NCI-H526 treated with DMSO at 0.1 percent for 48 hours (cell line): Measurements from ENCODE around the gene RAB3C.

Experiments
- DNase-seq: peaks from one replicate; lab custom pipeline; 2025; lab: John Stamatoyannopoulos, UW

Gene RAB3C

DNA sequence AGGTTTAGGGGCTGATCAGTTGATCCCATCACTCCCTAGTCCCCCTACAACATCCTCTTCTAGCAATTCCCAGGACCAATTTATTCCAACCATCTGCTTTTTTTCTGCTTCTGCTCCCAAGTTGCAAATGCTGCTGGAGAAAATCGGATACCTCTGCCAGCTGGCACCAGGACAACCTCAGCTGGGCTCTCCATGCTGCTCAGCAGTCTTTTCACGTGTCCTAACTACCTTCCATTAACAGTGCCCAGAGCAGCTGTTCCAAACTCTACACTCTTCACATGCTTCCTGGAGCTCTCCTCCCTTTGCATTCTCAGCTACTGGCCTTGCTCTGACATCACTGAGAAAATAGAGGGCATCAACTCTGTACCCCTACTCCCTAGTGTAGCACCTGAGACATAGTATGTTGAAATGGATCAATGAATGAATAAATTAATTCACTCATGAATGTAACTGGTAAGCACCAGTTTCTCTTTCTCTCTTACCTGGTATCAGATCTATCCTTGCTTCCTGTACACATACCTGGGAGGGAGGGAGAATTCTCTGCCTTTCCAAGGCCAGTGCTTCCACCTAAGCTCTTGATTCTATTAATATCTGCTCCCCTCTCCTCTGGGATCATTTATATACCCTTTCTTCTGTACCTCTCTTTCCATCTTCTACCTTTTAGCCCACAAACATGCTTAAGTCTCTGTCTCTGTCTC, 191.0 kb downstream of the RAB3C start:
- DNase-seq, result no peak

DNA sequence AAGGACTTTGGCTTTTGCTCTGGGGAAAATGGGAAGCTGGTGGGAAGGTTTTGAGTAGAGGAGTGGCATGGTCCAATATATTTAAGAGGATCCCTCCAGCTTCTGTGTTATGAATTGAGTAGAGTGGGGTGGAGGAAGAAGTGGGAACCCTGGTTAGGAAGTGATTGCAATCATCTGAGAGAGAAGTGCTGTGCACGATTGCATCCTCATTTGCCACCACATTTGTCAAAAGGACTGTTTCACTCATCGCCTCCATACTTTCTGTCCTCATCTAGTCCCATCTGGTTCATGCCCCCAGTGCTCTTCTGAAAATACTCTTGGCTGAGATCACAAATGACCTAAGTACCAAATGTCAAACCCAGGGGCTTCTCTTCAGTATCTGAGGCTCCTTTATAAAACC, 192.1 kb downstream of the RAB3C start:
- no peak for DNase-seq

DNA sequence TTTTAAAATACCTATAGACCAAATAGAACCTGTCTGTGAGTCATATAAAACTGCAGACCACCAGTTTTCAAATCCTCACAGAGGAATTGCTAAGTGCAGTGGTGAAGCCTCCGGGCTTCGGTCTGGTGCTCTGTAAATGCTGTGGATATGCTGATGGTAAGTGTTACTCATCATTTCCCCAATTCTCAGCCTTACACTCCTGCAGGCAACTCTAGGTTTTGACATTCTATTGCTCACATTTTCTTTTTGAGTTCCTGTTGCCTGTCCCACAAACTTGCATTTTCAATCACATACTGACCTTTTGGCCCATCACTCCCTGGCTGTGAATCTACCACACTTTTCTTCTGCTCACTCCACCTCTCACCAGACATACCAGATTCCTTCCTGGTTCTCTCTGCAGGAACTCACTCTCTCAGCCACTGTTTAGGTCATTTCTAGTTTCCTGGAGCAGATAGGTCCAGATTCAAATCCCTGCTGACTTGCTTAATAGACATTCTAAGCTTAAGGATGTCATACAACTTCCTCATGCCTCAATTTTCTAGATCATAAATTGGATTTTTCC, 192.9 kb downstream of the RAB3C start:
- no peak for DNase-seq

DNA sequence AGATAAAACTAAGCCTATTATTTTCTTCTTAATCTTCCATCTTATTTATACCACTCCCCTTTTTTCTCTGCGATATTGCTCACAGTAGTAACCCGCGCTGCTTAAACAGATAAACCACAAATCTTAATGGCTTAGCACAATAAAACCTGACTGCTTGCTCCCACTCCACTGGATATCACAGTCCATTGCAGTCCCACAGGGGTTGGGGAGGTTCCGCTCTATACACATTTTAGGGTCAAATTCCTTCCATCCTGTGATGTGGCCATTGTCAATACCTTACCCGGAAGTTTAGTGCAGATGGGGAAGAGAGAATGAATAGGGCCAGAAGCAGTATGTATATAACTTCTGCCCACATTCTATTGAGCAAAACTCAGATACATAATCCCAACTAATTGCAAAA, 193.7 kb downstream of the RAB3C start:
- DNase-seq, result no peak

- DNase-seq, result no peak
Measured at GRCh38 chr5:58778888-58779287, 196.0 kb downstream of the RAB3C start.

DNA sequence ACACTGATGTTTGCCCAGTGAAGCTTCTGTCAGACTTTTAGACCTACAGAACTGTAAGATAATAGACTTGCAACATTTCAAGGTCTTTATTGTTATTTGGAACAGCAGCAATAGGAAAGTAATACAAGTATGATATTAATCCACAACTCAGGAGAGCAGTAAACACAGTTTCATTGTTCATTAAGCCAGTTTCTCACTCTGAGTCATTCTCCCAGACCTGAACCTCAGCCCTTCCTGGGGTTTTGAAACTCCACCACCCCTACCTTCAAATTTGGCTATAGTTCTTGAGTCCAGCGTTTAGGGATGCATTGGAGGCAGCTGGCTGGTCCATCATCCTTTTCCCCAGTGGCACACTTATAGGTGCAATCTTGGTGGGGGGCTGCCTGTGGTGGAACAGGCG, 203.2 kb downstream of the RAB3C start:
- DNase-seq, result no peak

- DNase-seq, result no peak
Measured at GRCh38 chr5:58786711-58787303, 203.9 kb downstream of the RAB3C start.

GRCh38 chr5:58787987-58788386, 205.1 kb downstream of the RAB3C start:
- DNase-seq, result no peak

GRCh38 chr5:58793888-58794657, 211.2 kb downstream of the RAB3C start:
- no peak for DNase-seq

DNA sequence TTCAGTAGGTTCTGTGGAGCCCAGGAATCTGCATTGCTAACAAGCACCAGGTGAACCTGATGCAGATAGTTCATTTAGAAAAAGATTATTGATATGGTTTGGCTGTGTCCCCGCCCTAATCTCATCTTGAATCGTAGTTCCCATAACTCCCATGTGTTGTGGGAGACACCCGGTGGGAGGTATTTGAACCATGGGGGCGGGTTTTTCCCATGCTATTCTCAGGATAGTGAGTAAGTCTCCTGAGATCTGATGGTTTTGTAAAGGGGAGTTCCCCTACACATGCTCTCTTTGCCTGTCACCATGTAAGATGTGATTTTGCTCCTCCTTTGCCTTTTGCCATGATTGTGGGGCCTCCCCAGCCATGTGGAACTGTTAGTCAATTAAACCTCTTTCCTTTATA, 212.0 kb downstream of the RAB3C start:
- no peak for DNase-seq

- no peak for DNase-seq
Measured at GRCh38 chr5:58795327-58795726, 212.5 kb downstream of the RAB3C start.

GRCh38 chr5:58797021-58797420, 214.1 kb downstream of the RAB3C start:
- DNase-seq, result no peak

DNA sequence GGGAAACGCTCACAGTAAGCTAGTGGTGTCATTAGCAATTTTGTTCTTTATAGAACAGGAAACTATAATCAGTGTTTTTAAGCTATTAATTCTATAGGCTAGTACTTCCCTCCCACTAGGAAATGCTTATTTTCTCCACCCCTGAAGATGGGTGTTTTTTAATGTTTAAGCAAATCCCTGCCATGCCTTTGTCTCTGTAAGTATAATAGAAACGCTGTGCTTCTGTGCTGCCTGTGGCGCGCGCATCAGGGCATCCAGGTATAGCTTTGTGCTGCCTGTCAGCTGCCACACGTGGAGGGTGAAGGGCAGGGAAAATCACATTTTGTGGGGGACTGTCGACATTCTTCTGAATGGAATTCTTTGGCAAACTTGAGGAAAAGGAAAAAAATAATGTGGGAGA, 217.5 kb downstream of the RAB3C start:
- no peak for DNase-seq

DNA sequence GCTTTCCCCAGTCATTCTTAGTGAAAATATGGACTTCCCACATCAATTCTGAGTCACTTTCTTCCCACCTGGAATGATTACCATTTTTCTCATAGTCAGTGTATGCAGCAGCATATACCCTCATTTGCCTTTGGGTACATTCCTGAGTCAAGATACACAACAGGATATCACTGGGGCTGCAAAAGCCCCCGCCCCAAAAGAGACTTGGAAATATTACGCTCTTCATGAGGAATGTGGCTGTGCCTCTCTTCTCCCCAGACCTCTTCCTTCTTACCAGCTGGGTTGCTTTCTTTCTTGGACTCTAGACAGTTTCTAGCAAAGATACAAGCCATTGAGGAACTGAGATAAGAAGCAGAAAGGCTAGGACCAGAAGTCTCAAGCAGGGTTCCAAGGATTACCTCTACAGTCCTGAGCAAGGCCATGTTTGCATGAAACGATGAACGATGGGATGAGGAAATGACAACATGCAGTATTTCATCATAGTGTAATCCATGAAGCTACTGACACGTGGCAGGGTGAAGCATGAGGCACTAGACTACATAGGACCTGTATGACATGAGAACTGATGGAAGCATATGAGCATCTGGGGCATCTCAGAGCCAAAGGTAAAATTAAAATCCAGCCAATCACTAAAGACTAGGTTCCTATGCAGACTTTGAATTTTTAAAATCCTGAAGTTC, 218.1 kb downstream of the RAB3C start:
- DNase-seq, result no peak

GRCh38 chr5:58803056-58803455, 220.2 kb downstream of the RAB3C start:
- DNase-seq, result no peak

- no peak for DNase-seq
Measured at GRCh38 chr5:58804291-58804690, 221.4 kb downstream of the RAB3C start.

- no peak for DNase-seq
Measured at GRCh38 chr5:58810086-58810485, 227.2 kb downstream of the RAB3C start.

DNA sequence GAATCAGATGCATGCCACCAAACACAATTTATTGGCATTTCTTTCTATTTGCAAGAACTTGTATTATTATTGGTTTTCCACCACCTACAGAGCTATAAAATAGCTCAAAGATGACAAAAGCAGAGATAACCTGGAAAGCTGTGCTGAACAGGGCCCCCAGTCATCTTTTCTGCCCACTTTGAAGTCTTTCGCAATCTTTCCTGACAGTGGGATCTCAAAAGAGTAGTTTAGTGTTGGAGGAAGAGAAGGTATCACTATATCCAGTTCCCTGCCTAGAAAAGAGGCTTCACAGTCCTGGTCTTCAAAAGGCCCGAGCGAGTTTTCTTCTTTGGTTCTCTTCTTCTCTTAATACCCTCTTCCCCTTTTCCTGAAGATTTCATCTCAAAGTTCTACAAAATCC, 231.0 kb downstream of the RAB3C start:
- no peak for DNase-seq

DNA sequence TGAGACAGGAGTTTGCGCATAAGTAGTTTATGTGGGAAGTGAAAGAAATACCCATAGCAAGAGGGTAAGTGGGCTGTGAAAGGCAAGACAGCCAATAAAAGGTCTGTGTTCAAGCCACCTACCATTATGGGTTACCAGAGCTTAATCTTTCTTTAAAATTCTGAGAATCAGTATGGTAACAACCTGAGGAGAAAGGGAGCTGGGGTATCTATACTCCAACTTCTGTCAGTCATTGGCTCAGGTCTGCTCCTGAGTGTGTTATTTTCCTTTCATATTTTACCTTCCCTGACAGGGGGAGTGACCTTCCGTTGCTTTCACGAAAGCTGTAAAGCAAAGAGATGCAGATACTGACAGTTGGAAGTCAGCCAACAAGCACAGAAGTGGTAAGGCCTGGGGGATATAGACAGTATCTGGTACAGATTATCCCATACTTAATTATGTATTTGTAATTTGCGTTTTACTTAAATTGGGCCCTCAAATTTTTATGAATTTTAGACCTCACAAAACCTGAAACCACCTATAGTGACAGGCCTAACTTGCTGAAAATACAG, 233.4 kb downstream of the RAB3C start:
- no peak for DNase-seq

DNA sequence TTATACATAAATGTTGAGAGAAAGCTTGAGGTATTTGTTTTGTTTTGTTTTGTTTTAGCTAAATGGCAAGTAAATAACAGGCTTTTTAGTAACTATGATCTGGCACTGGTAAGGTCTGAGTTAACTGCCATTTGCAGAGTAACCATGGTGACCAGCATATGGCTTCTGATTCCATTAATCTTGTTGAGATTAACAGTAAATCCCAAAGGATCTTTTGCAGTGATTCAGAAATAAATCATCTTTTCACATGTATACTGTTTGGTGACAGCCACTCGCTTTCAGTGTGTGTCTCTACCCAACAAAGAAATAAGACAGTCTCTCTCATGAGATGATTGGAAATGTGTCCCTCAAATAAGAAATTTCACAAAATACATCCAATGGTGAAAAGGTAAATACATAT, 235.6 kb downstream of the RAB3C start:
- no peak for DNase-seq

DNA sequence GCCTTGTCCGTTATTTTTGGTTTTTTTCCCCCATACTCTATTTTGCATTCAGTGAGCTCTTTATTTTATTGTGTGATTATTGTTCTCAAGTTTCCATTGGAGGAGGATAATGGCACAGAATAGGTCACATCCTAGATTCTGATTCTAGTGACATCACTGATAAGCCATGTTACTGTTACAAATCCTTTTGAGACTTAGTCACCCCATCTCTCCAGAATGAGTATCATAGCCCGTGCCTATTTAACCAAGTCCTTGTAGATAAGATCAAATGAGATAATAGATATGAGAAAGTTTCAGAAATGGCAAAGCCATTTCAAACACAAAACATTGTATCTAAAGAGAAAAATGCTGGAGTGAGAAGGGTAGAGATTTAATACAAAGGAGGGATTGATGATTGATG, 242.6 kb downstream of the RAB3C start:
- no peak for DNase-seq

DNA sequence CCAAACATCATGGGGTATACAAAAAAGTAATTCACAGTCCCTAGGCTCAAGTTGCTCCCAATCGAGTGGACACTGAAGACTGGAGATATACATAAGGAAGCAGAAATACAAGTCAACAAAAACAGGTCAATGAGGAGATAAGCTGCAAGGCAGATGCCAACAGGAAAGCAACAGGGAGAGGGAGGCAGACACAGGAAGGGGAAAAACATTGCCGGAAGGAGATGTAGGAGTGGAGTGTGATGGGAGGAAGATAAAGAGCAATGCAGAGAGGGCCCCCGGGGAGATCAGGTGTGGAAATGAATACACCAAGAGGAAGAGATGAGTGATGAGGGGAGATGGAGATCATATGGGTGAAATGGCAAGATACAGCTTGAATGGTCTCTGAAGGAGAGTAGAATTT, 243.0 kb downstream of the RAB3C start:
- DNase-seq, result no peak
